Endodermal cell (in vitro differentiated cells): ENCODE results near the gene EVPL. TPM values are rescaled to one million over a fixed set of nuclear protein-coding genes. Genes with fewer than 3 reads are reported as not detected.
"Not testable (repeated sequence)": the region's sequence is repeated elsewhere in the genome, so short reads cannot be mapped to it uniquely, and the experiment has no call there.

Experiments
- DNase-seq: peaks from one replicate; pipeline ENCODE4 v3.0.0-alpha.2; 2017
- H3K27ac ChIP-seq: 2 replicates; pipeline ENCODE4 v1.5.1; 2013; ENCODE audit warnings: mild to moderate bottlenecking, low read depth, low read length, moderate library complexity
- H3K27me3 ChIP-seq: 2 replicates; pipeline ENCODE4 v1.6.1; 2013; ENCODE audit warnings: mild to moderate bottlenecking, low read length, moderate library complexity; ENCODE audit not compliant: insufficient read depth, control insufficient read depth, poor library complexity, severe bottlenecking
- H3K36me3 ChIP-seq: 2 replicates; pipeline ENCODE4 v1.7.0; 2013; ENCODE audit warnings: mild to moderate bottlenecking, low read length, moderate library complexity; ENCODE audit not compliant: control insufficient read depth, insufficient read depth
- H3K4me1 ChIP-seq: one replicate; pipeline ENCODE4 v1.7.0; 2013; ENCODE audit warnings: low read length; ENCODE audit not compliant: control insufficient read depth, insufficient read depth
- H3K4me3 ChIP-seq: 2 replicates; pipeline ENCODE4 v1.5.1; 2013; ENCODE audit warnings: mild to moderate bottlenecking, low read length, moderate library complexity
- H3K9ac ChIP-seq: 2 replicates; pipeline ENCODE4 v1.6.1; 2013; ENCODE audit warnings: mild to moderate bottlenecking, low read length, moderate library complexity; ENCODE audit not compliant: poor library complexity, severe bottlenecking; ENCODE audit errors: extremely low read depth
- H3K9me3 ChIP-seq: 2 replicates; pipeline ENCODE4 v1.6.1; 2013; ENCODE audit warnings: mild to moderate bottlenecking, low read length, moderate library complexity; ENCODE audit not compliant: control insufficient read depth
- H3K27ac Mint-ChIP-seq: 2 replicates; pipeline ENCODE4 v1.8.0; 2020; ENCODE audit warnings: mixed read lengths
- H3K27me3 Mint-ChIP-seq: 2 replicates; pipeline ENCODE4 v1.8.0; 2021; ENCODE audit warnings: mild to moderate bottlenecking, mixed read lengths; ENCODE audit not compliant: insufficient read depth
- H3K36me3 Mint-ChIP-seq: 2 replicates; pipeline ENCODE4 v1.8.0; 2020; ENCODE audit warnings: low read depth, mixed read lengths
- H3K4me1 Mint-ChIP-seq: 2 replicates; pipeline ENCODE4 v1.8.0; 2020; ENCODE audit warnings: mixed read lengths
- H3K4me3 Mint-ChIP-seq: 2 replicates; pipeline ENCODE4 v1.8.0; 2020; ENCODE audit warnings: mild to moderate bottlenecking, moderate library complexity, mixed read lengths
- H3K9me3 Mint-ChIP-seq: 2 replicates; pipeline ENCODE4 v1.8.0; 2020; ENCODE audit warnings: mild to moderate bottlenecking, mixed read lengths
- CTCF ChIP-seq: fragments of 200-600 bp; sonication (generic); conservative IDR thresholded peaks from 2 replicates; pipeline ENCODE4 v1.5.0; 2021; ENCODE audit warnings: antibody characterized with exemption, mild to moderate bottlenecking
- whole genome bisulfite sequencing, 2 experiments: methylation state at CpG; one replicate each; pipeline versions ENCODE4 v1.1.5 to v1.1.7; 2013; ENCODE audit warnings: missing lambda C conversion rate in 2 of 2, mixed read lengths in 1 of 2; ENCODE audit not compliant: insufficient coverage in 1 of 2, insufficient read length in 1 of 2; 5-methylcytosine and 5-hydroxymethylcytosine counted together
- total RNA-seq, 2 donors: library from RNA; stranded (reverse); fragmentation: NEBNext Ultra II Directional in 1 of 2; extraction: Animal tissue kit (Norgen Biotek cat#: 25700) in 1 of 2; gene quantifications; 2 replicates in 1 of 2; 3 replicates in 1 of 2; pipeline ENCODE4 v1.2.1, GENCODE V29; 2021

Gene EVPL
- total RNA-seq, 2 donors from 2014 or later = 0.20 to 0.51 TPM

- Histone ChIP-seq H3K4me1 (peaks cover 4% of the 10 kb centered on the region), H3K9ac (peak within 1 kb of the TSS; percentile 94), H3K4me3 (peak within 1 kb of the TSS; percentile 96), H3K27ac (peak within 1 kb of the TSS; percentile 97), H3K27me3 (no peaks in the 10 kb centered on the region), H3K36me3 (peaks cover 29% of the 10 kb centered on the region), H3K9me3 (no peaks in the 10 kb centered on the region)
- H3K36me3 Mint-ChIP-seq = peaks cover 25% of the 10 kb centered on the region
- no peaks in the 10 kb centered on the region for H3K27me3 Mint-ChIP-seq
- peak; percentile 100 for DNase-seq
- peaks cover 44% of the 10 kb centered on the region for H3K4me1 Mint-ChIP-seq
- peak within 1 kb of the TSS; percentile 100 for H3K27ac Mint-ChIP-seq
- WGBS, 2 experiments = 0% methylated on average over 37 to 72 of the region's 72 CpGs
- peak within 1 kb of the TSS; percentile 96 for H3K4me3 Mint-ChIP-seq
- peak; percentile 55 for TF ChIP-seq CTCF
- no peaks in the 10 kb centered on the region for H3K9me3 Mint-ChIP-seq
These were observed 48.0 kb downstream of the EVPL start, which contains the start of the genes ACOX1 and TEN1 for GRCh38 chr17:75978938-75979704. Gene ACOX1, minus strand, starts transcription at chr17:75979166. Its CDS starts 93 bp downstream, at chr17:75979073. Gene TEN1, plus strand, starts transcription at chr17:75979240. Its CDS starts 6,953 bp downstream, at chr17:75986193.

- peaks cover 24% of the 10 kb centered on the region for H3K4me1 Mint-ChIP-seq
- 92 to 95% methylated on average over 8 to 9 of the region's 9 CpGs for WGBS, 2 experiments
- no peak for TF ChIP-seq CTCF
These were observed 50.8 kb downstream of the EVPL start for GRCh38 chr17:75976175-75976848.

GRCh38 chr17:75975757-75976174 lies 51.3 kb downstream of the EVPL start:
- Mint-ChIP-seq H3K27ac (no peak overlapping the region), H3K9me3 (no peaks in the 10 kb centered on the region), H3K27me3 (no peaks in the 10 kb centered on the region), H3K4me1 (peaks cover 20% of the 10 kb centered on the region), H3K4me3 (peak overlapping the region; percentile 96), H3K36me3 (peaks cover 47% of the 10 kb centered on the region)
- H3K9me3 ChIP-seq = no peaks in the 10 kb centered on the region
- peak overlapping the region; percentile 96 for H3K4me3 ChIP-seq
- H3K27ac ChIP-seq = no peak overlapping the region
- H3K27me3 ChIP-seq = no peaks in the 10 kb centered on the region
- no peak for TF ChIP-seq CTCF
- no peak overlapping the region for H3K9ac ChIP-seq
- peaks cover 58% of the 10 kb centered on the region for H3K36me3 ChIP-seq
- no peak for DNase-seq
- H3K4me1 ChIP-seq = peaks cover 1% of the 10 kb centered on the region
- WGBS, 2 experiments = 96 to 100% methylated on average over 3 to 5 of the region's 5 CpGs

More at GRCh38 chr17:75976175-75976848, 50.8 kb downstream of the EVPL start:
- no peaks in the 10 kb centered on the region for H3K9me3 ChIP-seq
- no peaks in the 10 kb centered on the region for H3K27me3 ChIP-seq
- peaks cover 44% of the 10 kb centered on the region for H3K36me3 Mint-ChIP-seq
- DNase-seq = no peak
- H3K27me3 Mint-ChIP-seq = no peaks in the 10 kb centered on the region
- H3K4me3 ChIP-seq = peak overlapping the region; percentile 96
- H3K27ac Mint-ChIP-seq = no peak overlapping the region
- peak overlapping the region; percentile 96 for H3K4me3 Mint-ChIP-seq
- peaks cover 4% of the 10 kb centered on the region for H3K4me1 ChIP-seq
- no peaks in the 10 kb centered on the region for H3K9me3 Mint-ChIP-seq
- no peak overlapping the region for H3K27ac ChIP-seq
- H3K9ac ChIP-seq = no peak overlapping the region
- peaks cover 53% of the 10 kb centered on the region for H3K36me3 ChIP-seq

- not testable (repeated sequence) for H3K9me3 ChIP-seq, H3K27me3 ChIP-seq, H3K9ac ChIP-seq, H3K27me3 Mint-ChIP-seq, H3K9me3 Mint-ChIP-seq, H3K4me1 ChIP-seq, H3K27ac ChIP-seq, DNase-seq, H3K4me3 Mint-ChIP-seq, H3K27ac Mint-ChIP-seq
- Mint-ChIP-seq H3K4me1 (peaks cover 21% of the 10 kb centered on the region), H3K36me3 (peaks cover 51% of the 10 kb centered on the region)
- H3K4me3 ChIP-seq = peak overlapping the region; percentile 96
- WGBS, 2 experiments = 96 to 98% methylated on average over 5 to 6 of the region's 6 CpGs
- H3K36me3 ChIP-seq = peaks cover 63% of the 10 kb centered on the region
These were observed 51.9 kb downstream of the EVPL start for GRCh38 chr17:75975187-75975586.
